HCT116 (cell line): ENCODE results near the gene PKP2. TPM values are rescaled to one million over a fixed set of nuclear protein-coding genes. Genes with fewer than 3 reads are reported as not detected.

Source experiments
- ATAC-seq: fragments of 200-7000 bp; cut with Tn5 transposase; 2 replicates; pipeline ENCODE4 v1.9.1; 2020; ENCODE audit warnings: mild to moderate bottlenecking, moderate library complexity
- BruUV-seq: library from RNA; stranded (reverse); fragments of 400-500 nt; replicated peaks from 2 replicates; lab custom pipeline; 2021; lab: Mats Ljungman, UMichigan
- CTCF ChIA-PET: fragments of 300-600 bp; sonication (Branson Sonifier 250); formaldehyde crosslinking; loops from one replicate; lab custom pipeline; 2021; ENCODE audit warnings: antibody characterized with exemption; lab: Charles Lee
- POLR2A ChIA-PET: fragments of 300-600, 350-600 bp; sonication (Branson Sonifier 250); formaldehyde crosslinking; loops from one replicate; lab custom pipeline; 2021; ENCODE audit warnings: antibody characterized with exemption; lab: Charles Lee
- RAD21 ChIA-PET, 2 experiments: fragments of 300-600 bp; sonication (Branson Sonifier 250); formaldehyde crosslinking; loops; one replicate each; lab custom pipeline; 2023; ENCODE audit warnings: low total read pairs in 2 of 2; ENCODE audit not compliant: uncharacterized antibody in 2 of 2, unreplicated experiment in 2 of 2, low non-redundant PET in 1 of 2; lab: Charles Lee
- DNase-seq: peaks from one replicate; pipeline ENCODE4 v3.0.0-alpha.2; 2010; ENCODE audit warnings: low read depth, low spot score
- H2AFZ ChIP-seq: fragments of 200-600 bp; shearing (Covaris generic), sonication (generic); 2 replicates; pipeline ENCODE4 v1.6.1; 2017; ENCODE audit warnings: low read depth, mixed run types, mixed read lengths, antibody characterized with exemption, low read length; ENCODE audit not compliant: poor library complexity, severe bottlenecking
- H3K27ac ChIP-seq: 2 replicates; pipeline ENCODE4 v1.5.1; 2012; ENCODE audit warnings: low read depth, low read length
- H3K27me3 ChIP-seq: fragments of 200-600 bp; sonication (generic); 2 replicates; pipeline ENCODE4 v1.6.1; 2016; ENCODE audit warnings: mixed run types, low read length, mixed read lengths; ENCODE audit not compliant: insufficient read depth
- H3K36me3 ChIP-seq, 2 experiments: fragments of 200-500 bp in 1 of 2; fragments of 200-600 bp in 1 of 2; sonication (Bioruptor generic) in 1 of 2; sonication (generic) in 1 of 2; 2 replicates each; pipeline versions ENCODE4 v1.5.1 to v1.6.1; 2014 to 2016; ENCODE audit warnings: low read length in 2 of 2, inconsistent platforms in 1 of 2, mixed read lengths in 1 of 2, mixed run types in 1 of 2; ENCODE audit not compliant: insufficient read depth in 2 of 2, control insufficient read depth in 1 of 2
- H3K4me1 ChIP-seq, 2 experiments: fragments of 200-600 bp in 1 of 2; sonication (generic) in 1 of 2; 2 replicates each; pipeline versions ENCODE4 v1.5.1 to v1.6.1; 2012 to 2017; ENCODE audit warnings: low read length in 2 of 2, inconsistent platforms in 1 of 2, mild to moderate bottlenecking in 1 of 2, mixed read lengths in 1 of 2, mixed run types in 1 of 2, moderate library complexity in 1 of 2; ENCODE audit not compliant: insufficient read depth in 2 of 2, control insufficient read depth in 1 of 2
- H3K4me2 ChIP-seq: fragments of 200-600 bp; sonication (generic); 2 replicates; pipeline ENCODE4 v1.6.1; 2017; ENCODE audit warnings: mixed run types, low read length, mixed read lengths
- H3K4me3 ChIP-seq, 2 experiments: fragments of 200-600 bp in 1 of 2; sonication (generic) in 1 of 2; replicated peaks in 1 of 2; 2 replicates each; pipeline ENCODE4 v1.5.1; 2011 to 2016; ENCODE audit warnings: low read length in 2 of 2, control low read depth in 1 of 2, low read depth in 1 of 2, mild to moderate bottlenecking in 1 of 2, mixed read lengths in 1 of 2, mixed run types in 1 of 2
- H3K79me2 ChIP-seq: fragments of 200-600 bp; sonication (generic); 2 replicates; pipeline ENCODE4 v1.6.1; 2017; ENCODE audit warnings: mild to moderate bottlenecking, mixed run types, low read length, moderate library complexity, mixed read lengths; ENCODE audit not compliant: insufficient read depth
- H3K9ac ChIP-seq: fragments of 200-600 bp; sonication (generic); 2 replicates; pipeline ENCODE4 v1.6.1; 2016; ENCODE audit warnings: low read length, mixed read lengths
- H3K9me2 ChIP-seq: fragments of 200-600 bp; sonication (generic), shearing (Covaris generic); 2 replicates; pipeline ENCODE4 v1.6.1; 2017; ENCODE audit warnings: mixed run types, mild to moderate bottlenecking, moderate library complexity; ENCODE audit not compliant: insufficient read depth
- H3K9me3 ChIP-seq, 2 experiments: fragments of 200-500 bp in 1 of 2; fragments of 200-600 bp in 1 of 2; sonication (Bioruptor generic) in 1 of 2; sonication (generic) in 1 of 2; 2 replicates each; pipeline ENCODE4 v1.6.1; 2014 to 2017; ENCODE audit warnings: low read length in 2 of 2, mixed read lengths in 2 of 2, inconsistent platforms in 1 of 2, low read depth in 1 of 2, mild to moderate bottlenecking in 1 of 2, mixed run types in 1 of 2, moderate library complexity in 1 of 2; ENCODE audit not compliant: control insufficient read depth in 1 of 2, insufficient read depth in 1 of 2
- H4K20me1 ChIP-seq: fragments of 200-600 bp; sonication (generic), shearing (Covaris generic); 2 replicates; pipeline ENCODE4 v1.6.1; 2017; ENCODE audit warnings: mixed run types, mild to moderate bottlenecking, moderate library complexity; ENCODE audit not compliant: insufficient read depth
- ATF3 ChIP-seq: IDR thresholded peaks from 2 replicates; pipeline ENCODE4 v1.6.1; 2012
- CBX3 ChIP-seq: IDR thresholded peaks from 2 replicates; pipeline ENCODE4 v1.6.1; 2012; ENCODE audit warnings: low read depth
- CEBPB ChIP-seq: IDR thresholded peaks from 2 replicates; pipeline ENCODE4 v1.6.1; 2012; ENCODE audit warnings: low read depth
- EGR1 ChIP-seq: IDR thresholded peaks from 2 replicates; pipeline ENCODE4 v1.6.1; 2012; ENCODE audit warnings: low read depth
- ELF1 ChIP-seq: IDR thresholded peaks from 2 replicates; pipeline ENCODE4 v1.6.1; 2012; ENCODE audit warnings: low read depth, borderline replicate concordance
- EZH2 ChIP-seq: fragments of 200-600 bp; sonication (generic); IDR thresholded peaks from 2 replicates; pipeline ENCODE4 v1.6.1; 2017; ENCODE audit warnings: antibody characterized with exemption, mixed run types
- EZH2phosphoT487 ChIP-seq: fragments of 200-600 bp; IDR thresholded peaks from 2 replicates; pipeline ENCODE4 v1.6.1; 2018; ENCODE audit warnings: antibody characterized with exemption, borderline replicate concordance
- JUND ChIP-seq: IDR thresholded peaks from 2 replicates; pipeline ENCODE4 v1.6.1; 2012
- MAX ChIP-seq: IDR thresholded peaks from 2 replicates; pipeline ENCODE4 v1.6.1; 2012
- POLR2A ChIP-seq: IDR thresholded peaks from 2 replicates; pipeline ENCODE4 v1.7.0; 2011; ENCODE audit warnings: borderline replicate concordance; ENCODE audit not compliant: insufficient read depth, insufficient read length; ENCODE audit errors: extremely low read depth
- RAD21 ChIP-seq: IDR thresholded peaks from 2 replicates; pipeline ENCODE4 v1.6.1; 2012; ENCODE audit warnings: low read depth, mild to moderate bottlenecking
- SIN3A ChIP-seq: IDR thresholded peaks from 2 replicates; pipeline ENCODE4 v1.6.1; 2012; ENCODE audit warnings: low read depth
- SP1 ChIP-seq: IDR thresholded peaks from 2 replicates; pipeline ENCODE4 v1.6.1; 2012; ENCODE audit warnings: low read depth
- SRF ChIP-seq: IDR thresholded peaks from 2 replicates; pipeline ENCODE4 v1.6.1; 2012; ENCODE audit warnings: low read depth
- TCF7L2 ChIP-seq: IDR thresholded peaks from 2 replicates; pipeline ENCODE4 v1.7.0; 2011; ENCODE audit warnings: borderline replicate concordance, inconsistent platforms; ENCODE audit not compliant: insufficient read depth, insufficient read length; ENCODE audit errors: extremely low read depth
- YY1 ChIP-seq: IDR thresholded peaks from 2 replicates; pipeline ENCODE4 v1.6.1; 2011; ENCODE audit warnings: low read length, low read depth, moderate library complexity, mild to moderate bottlenecking; ENCODE audit not compliant: insufficient replicate concordance; ENCODE audit errors: extremely low read depth
- ZBTB33 ChIP-seq: IDR thresholded peaks from 2 replicates; pipeline ENCODE4 v1.6.1; 2011; ENCODE audit warnings: mild to moderate bottlenecking, low read length, moderate library complexity; ENCODE audit not compliant: insufficient replicate concordance; ENCODE audit errors: extremely low read depth
- ZFX ChIP-seq: fragments of 450-650 bp; IDR thresholded peaks from 2 replicates; pipeline ENCODE4 v1.6.1; 2017
- ZNF274 ChIP-seq: fragments of 200-500 bp; sonication (Bioruptor generic); IDR thresholded peaks from 2 replicates; pipeline ENCODE4 v1.6.1; 2014; ENCODE audit warnings: mild to moderate bottlenecking, low read depth, low read length, inconsistent platforms
- intact Hi-C: fragments of 100-400 bp; cut with micrococcal nuclease; formaldehyde crosslinking; loops from 2 replicates; pipeline ENCODE4 v1.10.0; 2022
- total RNA-seq: library from RNA; stranded (reverse); gene quantifications from one replicate; pipeline ENCODE4 v1.2.1, GENCODE V29; 2021; ENCODE audit not compliant: unreplicated experiment

Gene PKP2
- total RNA-seq, 1 experiment from 2014 or later, result 21.5 TPM

DNA sequence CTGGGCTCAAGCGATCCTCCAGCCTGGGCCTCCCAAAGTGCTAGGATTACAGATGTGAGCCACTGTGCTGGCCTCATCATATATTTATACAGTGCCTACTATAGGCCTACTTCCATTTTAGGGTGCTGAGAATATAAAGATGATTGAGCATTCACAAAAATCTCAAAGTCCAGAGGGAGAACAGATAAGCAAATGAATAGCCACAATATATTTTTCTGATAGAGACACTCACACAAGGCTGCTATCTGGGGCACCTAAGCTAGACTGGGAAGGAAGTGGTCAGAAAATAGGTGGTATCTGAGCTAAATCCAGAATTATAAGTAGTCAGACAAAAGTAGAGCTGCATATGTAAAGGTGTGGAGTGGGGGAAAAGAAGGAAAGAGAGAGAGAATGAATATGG lies 21.6 kb downstream of the PKP2 start:
- Histone ChIP-seq H3K4me3 (no peak overlapping the region), H3K4me2 (no peak overlapping the region), H3K4me1 (peaks cover 4 to 7% of the 10 kb centered on the region in 2 experiments; a peak in 3 of 4 replicates), H3K27ac (no peak overlapping the region), H3K9ac (no peak overlapping the region), H3K9me3 (no peaks in the 10 kb centered on the region)
- intact Hi-C loops, result no loop called here
- DNase-seq (no peak), ATAC-seq (no peak)
- RAD21 ChIA-PET, result no interaction called here
- TF ChIP-seq EZH2 (no peak), JUND (no peak), TCF7L2 (no peak), YY1 (no peak), CEBPB (no peak), EGR1 (no peak), SIN3A (no peak), ZFX (no peak), MAX (no peak), CBX3 (no peak), RAD21 (no peak), ZBTB33 (no peak), POLR2A (no peak), ZNF274 (no peak), SRF (no peak), ATF3 (no peak), EZH2phosphoT487 (no peak), SP1 (no peak), ELF1 (no peak)
- TF ChIP-seq, all 23 proteins: peak for 0
- TSS peak; percentile 25 for BruUV-seq
- Histone ChIP-seq H2AFZ (no peak overlapping the region), H3K36me3 (peaks cover 0 to 6% of the 10 kb centered on the region in 2 experiments; a peak in 2 of 4 replicates), H3K9me2 (no peaks in the 10 kb centered on the region), H4K20me1 (no peaks in the 10 kb centered on the region), H3K27me3 (no peaks in the 10 kb centered on the region), H3K79me2 (0 out of 2 replicates have a peak, but pooled peaks cover 4% of the 10 kb centered on the region)
- POLR2A ChIA-PET, result no interaction called here
- CTCF ChIA-PET, result no interaction called here
